NB4 (cell line): ENCODE measurements around the gene GSG1L2.

ENCODE experiments used
- DNase-seq: peaks from one replicate; pipeline ENCODE4 v3.0.0; 2010; ENCODE audit warnings: low read depth
- H3K4me3 ChIP-seq: one replicate; pipeline ENCODE4 v1.5.1; 2011; ENCODE audit warnings: mild to moderate bottlenecking, low read depth, low read length, moderate library complexity
- CTCF ChIP-seq: IDR thresholded peaks from one replicate; pipeline ENCODE4 v1.5.1; 2012; ENCODE audit warnings: low read depth, low read length
- MYC ChIP-seq: IDR thresholded peaks from 2 replicates; pipeline ENCODE4 v1.6.1; 2011; ENCODE audit warnings: low read depth, low read length
- POLR2A ChIP-seq: IDR thresholded peaks from 2 replicates; pipeline ENCODE4 v1.6.1; 2011; ENCODE audit warnings: mild to moderate bottlenecking; ENCODE audit not compliant: insufficient read length; ENCODE audit errors: extremely low read depth
- TF ChIP-seq, protein P1 (sequence below): IDR thresholded peaks from 2 replicates; pipeline ENCODE4 v1.6.1; 2011; ENCODE audit warnings: low read depth, low read length

The GSG1L2 gene

DNA sequence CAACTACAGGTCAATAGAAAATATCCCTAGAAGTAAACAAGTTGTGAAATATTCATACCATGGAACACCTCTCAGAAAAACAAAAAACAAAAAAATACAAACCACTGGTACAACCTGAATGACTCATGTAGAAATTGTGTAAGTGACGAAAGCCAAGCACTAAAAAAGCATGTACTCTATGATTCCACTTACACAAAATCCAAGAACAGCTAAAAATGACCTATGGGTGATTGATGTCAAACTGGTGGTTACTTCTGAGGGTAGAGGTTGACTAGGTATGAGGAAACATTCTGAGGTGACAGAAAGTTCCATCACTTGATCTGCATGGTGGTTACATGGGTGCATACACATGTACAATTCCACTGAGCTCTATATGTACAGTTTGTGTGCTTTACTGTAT, 61.6 kb downstream of the GSG1L2 start:
- H3K4me3 ChIP-seq: no peak overlapping the region
- TF ChIP-seq CTCF: no peak
- DNase-seq: no peak

DNA sequence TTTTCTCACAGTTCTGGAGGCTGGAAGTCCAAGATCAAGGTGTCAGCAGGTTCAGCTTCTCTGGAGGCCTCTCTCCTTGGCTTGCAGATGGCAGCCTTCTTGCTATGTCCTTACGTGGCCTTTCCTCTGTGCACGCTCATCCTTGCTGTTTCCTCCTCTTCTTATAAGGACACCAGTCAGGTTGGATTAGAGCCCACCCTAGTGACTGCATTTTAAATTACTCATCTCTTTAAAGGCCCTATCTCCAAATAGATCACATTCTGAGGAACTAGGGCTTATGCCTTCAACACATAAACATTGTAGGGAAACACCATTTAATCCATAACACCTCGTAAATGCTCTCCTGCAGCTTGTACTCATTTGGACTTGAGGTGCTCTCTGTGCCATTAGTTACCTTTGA, 66.8 kb downstream of the GSG1L2 start:
- no peak overlapping the region for H3K4me3 ChIP-seq
- TF ChIP-seq, protein P1, sequence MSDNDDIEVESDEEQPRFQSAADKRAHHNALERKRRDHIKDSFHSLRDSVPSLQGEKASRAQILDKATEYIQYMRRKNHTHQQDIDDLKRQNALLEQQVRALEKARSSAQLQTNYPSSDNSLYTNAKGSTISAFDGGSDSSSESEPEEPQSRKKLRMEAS: no peak
- TF ChIP-seq POLR2A: no peak
- no peak for TF ChIP-seq CTCF
- TF ChIP-seq MYC: no peak
- peak; percentile 34 for DNase-seq
